GM18498 (cell line): Measurements from ENCODE around the gene FGF12.

Experiments
- ATAC-seq: cut with Tn5 transposase; IDR thresholded peaks from one replicate; pipeline ENCODE4 v1.9.1; 2021; ENCODE audit warnings: mild to moderate bottlenecking, moderate library complexity; ENCODE audit not compliant: unreplicated experiment

FGF12 gene

DNA sequence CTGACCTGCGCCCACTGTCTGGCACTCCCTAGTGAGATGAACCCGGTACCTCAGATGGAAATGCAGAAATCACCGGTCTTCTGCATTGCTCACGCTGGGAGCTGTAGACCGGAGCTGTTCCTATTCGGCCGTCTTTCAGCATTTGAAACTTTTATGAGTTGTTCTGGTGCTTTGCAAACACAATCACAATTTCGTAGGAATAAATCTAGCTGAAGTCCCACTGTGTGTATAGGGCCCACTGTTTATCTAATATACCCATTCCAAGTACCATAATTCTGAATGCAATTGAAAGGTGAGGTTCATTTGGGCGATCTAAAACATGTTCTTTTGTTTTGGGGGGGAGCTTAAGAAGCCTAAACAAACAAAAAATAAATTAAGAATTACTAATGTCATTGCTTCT, 572.1 kb downstream of the FGF12 start:
- ATAC-seq, result no peak

DNA sequence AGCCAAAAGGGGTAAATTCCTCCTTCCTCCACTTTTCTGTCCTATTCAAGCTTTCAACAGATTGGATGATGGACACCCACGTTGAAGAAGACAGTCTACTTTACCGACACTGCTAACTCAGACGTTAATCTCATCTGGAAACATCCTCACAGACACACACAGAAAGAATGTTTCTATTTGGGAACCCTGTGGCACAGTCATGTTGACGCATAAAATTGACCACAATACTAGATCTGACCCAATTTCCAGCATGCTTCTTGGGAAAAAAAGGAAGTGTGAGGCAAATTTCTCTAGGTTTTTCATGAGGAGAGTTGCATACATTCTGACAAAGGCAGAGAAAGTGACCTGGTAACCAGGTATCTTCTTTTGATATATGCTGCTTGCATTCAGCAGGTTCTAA, 594.1 kb downstream of the FGF12 start:
- ATAC-seq, result no peak

DNA sequence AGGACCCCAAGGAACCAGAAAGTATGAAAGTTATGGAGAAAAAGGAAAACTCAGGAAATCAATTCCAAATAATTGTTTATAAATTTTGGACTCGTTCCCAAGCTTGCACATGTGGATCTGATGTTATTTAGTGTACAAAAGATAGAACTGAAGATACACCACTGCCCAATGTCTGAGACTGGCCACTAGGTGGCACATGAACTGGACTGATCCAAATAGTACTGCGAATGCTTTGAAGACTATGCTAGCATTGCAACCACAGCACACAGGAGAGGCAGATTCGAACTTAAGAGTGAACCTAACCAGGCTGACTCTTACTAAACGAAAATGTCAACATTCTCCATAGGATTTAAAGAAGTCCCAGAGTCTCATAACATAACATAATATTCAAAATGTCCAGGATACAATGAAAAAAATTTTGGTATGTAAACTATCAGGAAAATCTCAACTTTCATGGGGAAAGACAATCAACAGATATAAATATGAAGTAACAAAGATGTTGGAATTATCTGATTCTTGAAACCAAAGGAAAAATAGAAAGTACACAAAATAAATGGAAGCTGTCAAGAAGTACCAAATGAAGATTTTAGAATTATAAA, 596.7 kb downstream of the FGF12 start:
- peak; percentile 83 for ATAC-seq

GRCh38 chr3:192129586-192129985, 597.8 kb downstream of the FGF12 start:
- no peak for ATAC-seq

DNA sequence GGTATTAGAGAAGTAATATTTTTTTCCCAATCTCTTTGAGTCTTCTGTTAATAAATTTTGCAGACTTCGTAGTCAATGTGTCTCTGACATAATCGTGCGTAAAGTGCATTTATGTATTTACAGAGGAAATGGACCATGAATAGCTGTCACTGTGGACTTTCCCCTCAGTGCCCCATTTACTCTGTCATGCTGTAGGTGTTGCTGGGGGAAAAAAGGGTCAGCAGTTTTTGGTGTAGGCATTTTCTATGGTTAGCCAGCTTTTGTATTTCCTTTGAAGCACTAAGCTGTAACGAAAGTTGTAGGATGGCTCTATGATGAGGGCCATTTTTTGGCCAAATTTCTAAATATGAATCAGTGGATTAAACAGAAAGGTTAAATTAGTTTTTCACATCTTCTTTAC, 598.4 kb downstream of the FGF12 start:
- peak; percentile 75 for ATAC-seq

DNA sequence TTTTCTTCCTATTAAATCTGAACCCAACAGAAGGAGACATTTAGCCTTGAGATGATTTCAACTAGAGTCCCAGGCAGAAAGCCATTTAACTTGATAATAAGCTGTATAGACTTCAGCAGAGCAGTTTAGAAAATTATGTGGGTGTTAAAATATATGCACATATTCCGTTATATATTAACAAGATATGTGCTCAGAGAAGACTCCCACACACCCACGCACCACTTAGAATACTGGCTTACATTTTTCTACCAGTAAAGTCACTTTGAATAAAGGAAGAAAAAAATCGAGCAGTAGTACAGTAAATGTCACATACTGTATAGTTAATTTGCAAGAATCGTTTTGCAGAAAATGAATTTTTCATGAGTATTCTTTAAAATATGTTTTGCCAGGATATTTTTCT, 599.3 kb downstream of the FGF12 start:
- no peak for ATAC-seq

GRCh38 chr3:192122832-192123594, 604.3 kb downstream of the FGF12 start:
- peak; percentile 70 for ATAC-seq

DNA sequence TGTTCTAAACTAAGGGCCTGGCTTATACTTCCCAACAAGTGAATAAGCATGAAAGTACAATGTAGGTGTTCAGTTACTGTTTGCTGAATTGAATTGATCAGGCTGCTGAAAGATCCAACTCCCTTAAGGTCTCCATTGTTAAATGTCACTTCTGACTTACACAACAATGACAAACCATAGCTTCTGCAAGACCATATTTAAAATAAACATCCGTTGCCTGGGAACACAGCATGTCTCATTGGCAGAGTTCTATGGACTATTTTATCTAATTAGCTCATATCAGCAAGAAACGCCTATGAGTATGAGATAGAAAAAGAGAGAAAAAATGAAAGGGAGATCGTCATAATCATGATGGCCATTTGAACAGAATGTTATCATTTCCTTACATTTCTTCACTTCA, 605.4 kb downstream of the FGF12 start:
- no peak for ATAC-seq

DNA sequence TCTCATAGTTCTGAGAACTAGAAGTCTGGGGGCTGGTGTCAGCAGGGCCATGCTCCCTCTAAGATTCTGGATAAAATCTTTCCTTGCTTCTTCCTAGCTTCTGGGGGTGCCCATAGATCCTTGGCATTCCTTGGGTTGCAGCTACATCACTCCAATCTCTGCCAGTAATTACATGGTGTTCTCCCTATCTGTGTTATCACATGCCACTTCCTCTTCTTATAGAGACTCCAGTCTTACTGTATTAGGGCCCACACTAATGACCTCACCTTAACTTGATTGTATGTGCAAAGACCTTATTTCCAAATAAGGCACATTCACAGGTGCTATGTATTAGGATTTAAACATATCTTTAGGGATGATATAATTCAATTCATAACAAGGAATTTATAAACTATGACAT, 618.5 kb downstream of the FGF12 start:
- no peak for ATAC-seq

DNA sequence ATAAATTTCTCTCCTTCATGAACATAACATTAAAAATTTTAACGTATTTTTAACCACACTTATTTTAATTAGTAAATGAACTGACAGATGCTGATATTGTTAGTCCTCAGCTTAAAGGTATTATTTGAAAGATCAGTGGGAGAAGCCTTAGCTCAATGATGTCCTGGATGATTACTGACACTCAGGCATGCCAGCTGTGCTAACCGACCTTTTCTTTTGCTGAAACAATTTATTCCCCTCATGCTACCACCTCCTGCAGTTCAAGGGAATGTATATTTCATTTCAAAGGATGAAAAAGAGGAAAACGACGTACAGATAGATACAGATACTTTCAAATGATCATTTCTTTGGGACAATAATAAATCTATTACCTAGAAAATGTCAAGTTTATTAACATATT, 620.8 kb downstream of the FGF12 start:
- no peak for ATAC-seq

GRCh38 chr3:192092388-192093005, 634.8 kb downstream of the FGF12 start:
- peak; percentile 41 for ATAC-seq

DNA sequence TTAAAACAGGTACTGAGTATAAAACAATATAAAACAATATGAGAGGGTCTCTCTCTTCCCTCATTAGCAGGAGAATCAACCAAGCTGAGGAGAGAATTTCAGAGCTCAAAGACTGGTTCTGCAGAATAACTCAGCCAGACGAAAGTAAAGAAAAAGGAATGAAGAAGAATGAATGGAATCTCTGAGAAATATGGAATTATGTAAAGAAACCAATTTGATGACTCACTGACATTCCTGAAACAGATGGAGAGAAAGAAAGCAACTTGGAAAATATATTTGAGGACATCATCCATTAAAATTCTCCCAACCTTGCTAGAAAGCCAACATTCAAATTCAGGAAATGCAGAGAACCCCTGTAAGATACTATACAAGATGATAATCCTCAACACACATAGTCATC, 635.5 kb downstream of the FGF12 start:
- ATAC-seq, result no peak

DNA sequence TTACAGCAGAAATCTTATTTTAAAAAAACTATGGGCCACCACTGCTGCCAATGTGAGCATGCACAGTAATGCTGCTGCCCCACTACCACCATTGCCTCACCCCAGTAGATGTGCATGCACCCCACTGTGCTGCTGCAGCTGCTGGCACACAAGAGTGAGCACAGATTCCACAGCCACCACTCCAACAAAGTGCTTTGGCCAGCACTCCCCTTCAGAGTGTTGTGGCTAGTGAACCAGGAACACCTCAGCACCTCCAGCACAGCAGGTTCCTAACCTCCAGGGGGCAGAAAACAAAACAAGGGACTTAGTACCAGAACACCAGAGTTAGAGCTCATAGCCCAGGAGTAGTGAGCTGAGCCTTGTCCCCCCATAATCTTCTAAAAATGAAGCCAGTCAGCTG, 636.8 kb downstream of the FGF12 start:
- ATAC-seq, result peak; percentile 87
